Kidney (tissue), 14 donors: ENCODE results near the gene THAP4. TPM values are rescaled to one million over a fixed set of nuclear protein-coding genes. Genes with fewer than 3 reads are reported as not detected.

Experiments
- DNase-seq, 5 donors: peaks; one replicate each; pipeline ENCODE4 v3.0.0-alpha.2; 2013 to 2020
- FAIRE-seq: peaks from 2 replicates; lab custom pipeline; 2012; peaks lifted over from hg19 to GRCh38; lab: Jason Lieb, UNC
- H3K27ac ChIP-seq, 2 donors: one replicate each; pipeline ENCODE4 v1.7.0; 2013; ENCODE audit warnings: low read depth in 2 of 2, low read length in 2 of 2, inconsistent platforms in 1 of 2
- H3K27me3 ChIP-seq: one replicate; pipeline ENCODE4 v1.7.1; 2013; ENCODE audit warnings: low read length, inconsistent platforms; ENCODE audit not compliant: control insufficient read depth, insufficient read depth
- H3K36me3 ChIP-seq, 3 donors: one replicate each; pipeline versions ENCODE4 v1.7.0 to v1.7.1; 2013; ENCODE audit warnings: low read length in 3 of 3, control low read depth in 1 of 3, inconsistent platforms in 1 of 3; ENCODE audit not compliant: insufficient read depth in 3 of 3, control insufficient read depth in 2 of 3
- H3K4me1 ChIP-seq, 3 donors: one replicate each; pipeline versions ENCODE4 v1.7.0 to v1.7.1; 2013; ENCODE audit warnings: low read length in 3 of 3, inconsistent platforms in 1 of 3, low read depth in 1 of 3; ENCODE audit not compliant: control insufficient read depth in 2 of 3, insufficient read depth in 2 of 3
- H3K4me3 ChIP-seq, 3 donors: one replicate each; pipeline versions ENCODE4 v1.7.0 to v1.8.1; 2013; ENCODE audit warnings: low read length in 3 of 3, control low read depth in 1 of 3, inconsistent platforms in 1 of 3
- H3K9ac ChIP-seq, 3 donors: one replicate each; pipeline versions ENCODE4 v1.7.0 to v1.7.1; 2013; ENCODE audit warnings: low read length in 3 of 3, control low read depth in 1 of 3, inconsistent platforms in 1 of 3
- H3K9me3 ChIP-seq, 3 donors: one replicate each; pipeline versions ENCODE4 v1.7.0 to v1.7.1; 2013; ENCODE audit warnings: low read length in 3 of 3, control low read depth in 1 of 3, inconsistent platforms in 1 of 3; ENCODE audit not compliant: control insufficient read depth in 2 of 3, insufficient read depth in 1 of 3
- intact Hi-C: fragments of 100-400 bp; cut with DNase I; formaldehyde crosslinking; loops from one replicate; pipeline ENCODE4 v1.11.1; 2022
- polyA plus RNA-seq: library from polyadenylated mRNA; stranded (reverse); fragments of 350-450 nt; fragmentation: Illumina TruSeq; extraction: RNeasy Lipid Tissue Mini Kit (QIAGEN cat#74804); gene quantifications from one replicate; pipeline ENCODE4 v1.2.3, GENCODE V29; 2014; ENCODE audit warnings: low read depth, low replicate concordance; ENCODE audit not compliant: insufficient read depth
- total RNA-seq: library from RNA; stranded (reverse); fragmentation: NEBNext Ultra II Directional; extraction: Animal tissue kit (Norgen Biotek cat#: 25700); gene quantifications from one replicate; pipeline ENCODE4 v1.2.1, GENCODE V29; 2021
- TF ChIP-seq, protein P1 (sequence below): IDR thresholded peaks from 3 replicates; pipeline ENCODE4 v1.5.1; 2012; ENCODE audit warnings: mild to moderate bottlenecking, moderate library complexity, borderline replicate concordance; ENCODE audit not compliant: insufficient read depth; ENCODE audit errors: extremely low read depth
- donor health status: control.
- donor health status: control.
- donor health status: control.
- donor health status: control.
- donor health status: control.
- donor health status: DM: yes; HTN: yes; CAD: no.
- donor health status: Normal renal cell carcinoma (clear cell type).

Gene THAP4
- total and polyA plus RNA-seq, 2 donors from 2014 or later = 68.0 to 184 TPM

- H3K9me3 ChIP-seq = no peaks in the 10 kb centered on the region
- H3K4me1 ChIP-seq = peaks cover 0 to 28% (median 20%) of the 10 kb centered on the region in 3 donors
- peaks cover 2 to 4% (median 3%) of the 10 kb centered on the region in 3 donors for H3K36me3 ChIP-seq
- DNase-seq = peak in 1 of 5 donors; percentile 73
- TF ChIP-seq, protein P1, sequence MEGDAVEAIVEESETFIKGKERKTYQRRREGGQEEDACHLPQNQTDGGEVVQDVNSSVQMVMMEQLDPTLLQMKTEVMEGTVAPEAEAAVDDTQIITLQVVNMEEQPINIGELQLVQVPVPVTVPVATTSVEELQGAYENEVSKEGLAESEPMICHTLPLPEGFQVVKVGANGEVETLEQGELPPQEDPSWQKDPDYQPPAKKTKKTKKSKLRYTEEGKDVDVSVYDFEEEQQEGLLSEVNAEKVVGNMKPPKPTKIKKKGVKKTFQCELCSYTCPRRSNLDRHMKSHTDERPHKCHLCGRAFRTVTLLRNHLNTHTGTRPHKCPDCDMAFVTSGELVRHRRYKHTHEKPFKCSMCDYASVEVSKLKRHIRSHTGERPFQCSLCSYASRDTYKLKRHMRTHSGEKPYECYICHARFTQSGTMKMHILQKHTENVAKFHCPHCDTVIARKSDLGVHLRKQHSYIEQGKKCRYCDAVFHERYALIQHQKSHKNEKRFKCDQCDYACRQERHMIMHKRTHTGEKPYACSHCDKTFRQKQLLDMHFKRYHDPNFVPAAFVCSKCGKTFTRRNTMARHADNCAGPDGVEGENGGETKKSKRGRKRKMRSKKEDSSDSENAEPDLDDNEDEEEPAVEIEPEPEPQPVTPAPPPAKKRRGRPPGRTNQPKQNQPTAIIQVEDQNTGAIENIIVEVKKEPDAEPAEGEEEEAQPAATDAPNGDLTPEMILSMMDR = no peak
- intact Hi-C loops = no loop called here
- peak overlapping the region in 2 of 3 donors; percentile 43 to 57 for H3K4me3 ChIP-seq
- peak overlapping the region in 1 of 3 donors; percentile 16 for H3K9ac ChIP-seq
- H3K27ac ChIP-seq = peak overlapping the region in 1 of 2 donors; percentile 18
- FAIRE-seq = no peak
- no peaks in the 10 kb centered on the region for H3K27me3 ChIP-seq
Observed at GRCh38 chr2:241616168-241617125, 20.5 kb downstream of the THAP4 start.

DNA sequence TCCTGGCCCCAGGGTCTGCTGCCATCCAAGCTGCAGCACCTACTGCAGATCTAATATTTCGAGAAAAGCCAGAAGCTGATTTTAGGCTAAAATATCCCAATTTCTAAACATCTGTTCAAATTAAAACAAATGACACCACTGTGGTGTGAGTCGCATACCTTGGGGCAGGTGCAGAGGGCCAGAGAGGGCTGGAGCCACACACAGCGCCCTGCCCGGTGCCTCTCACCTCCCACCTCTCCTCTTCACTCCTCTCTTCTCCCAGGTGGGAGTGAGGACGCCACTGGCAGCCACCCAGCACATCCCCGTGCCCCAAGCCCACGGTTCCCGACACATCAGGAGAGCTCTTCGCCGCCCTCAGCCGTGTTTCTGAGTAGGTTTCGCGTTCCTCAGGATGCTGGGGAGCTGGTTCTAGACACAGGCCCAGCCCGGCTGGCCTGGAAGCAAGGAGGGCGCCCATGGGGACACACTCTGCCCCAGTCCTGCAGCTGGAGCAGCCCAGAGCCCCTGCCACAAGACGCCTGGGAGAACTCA is 21.4 kb downstream of the THAP4 start:
- FAIRE-seq (no peak), DNase-seq (peak in 1 of 5 donors; percentile 71)
- TF ChIP-seq, protein P1 = no peak
- Histone ChIP-seq H3K27me3 (no peaks in the 10 kb centered on the region), H3K9ac (no peak overlapping the region), H3K9me3 (no peaks in the 10 kb centered on the region), H3K4me3 (no peak overlapping the region), H3K27ac (no peak overlapping the region), H3K36me3 (peaks cover 2 to 4% (median 3%) of the 10 kb centered on the region in 3 donors), H3K4me1 (peaks cover 0 to 30% (median 20%) of the 10 kb centered on the region in 3 donors)
- intact Hi-C loops = no loop called here

GRCh38 chr2:241615041-241615440 is 21.9 kb downstream of the THAP4 start:
- peaks cover 2 to 4% (median 3%) of the 10 kb centered on the region in 3 donors for H3K36me3 ChIP-seq
- TF ChIP-seq, protein P1 = no peak
- FAIRE-seq = no peak
- no peak overlapping the region for H3K27ac ChIP-seq
- no peak overlapping the region for H3K4me3 ChIP-seq
- H3K27me3 ChIP-seq = no peaks in the 10 kb centered on the region
- DNase-seq = peak in 1 of 5 donors; percentile 63
- H3K9ac ChIP-seq = no peak overlapping the region
- H3K9me3 ChIP-seq = no peaks in the 10 kb centered on the region
- H3K4me1 ChIP-seq = peaks cover 0 to 31% (median 20%) of the 10 kb centered on the region in 3 donors
- intact Hi-C loops = no loop called here
